ENCODE measurements around the gene ENO3.
A peak's percentile ranks its signal among the peaks of the same experiment; 100 is the strongest.

ENO3 gene

DNA sequence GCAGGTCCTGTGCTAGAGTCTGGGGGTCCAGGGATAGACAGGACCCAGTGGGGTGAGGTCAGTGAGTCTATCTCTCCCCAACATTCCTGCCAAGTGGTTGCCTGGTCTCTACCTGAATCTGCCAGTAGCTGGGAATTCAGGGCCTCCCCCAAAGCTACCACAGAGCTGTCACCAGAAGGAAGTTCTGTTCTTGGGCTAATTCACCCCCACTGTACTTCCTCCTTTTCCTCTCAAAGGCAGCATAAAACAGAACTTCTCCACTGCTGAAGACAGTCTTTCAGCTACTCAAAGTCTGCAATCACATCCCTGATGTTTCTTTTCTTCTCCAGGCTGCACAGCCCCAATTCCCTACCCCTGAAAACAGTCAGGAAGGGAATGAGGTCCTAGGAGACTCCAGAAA is 27.8 kb downstream of the ENO3 start:
- no peak for DNase-seq

DNA sequence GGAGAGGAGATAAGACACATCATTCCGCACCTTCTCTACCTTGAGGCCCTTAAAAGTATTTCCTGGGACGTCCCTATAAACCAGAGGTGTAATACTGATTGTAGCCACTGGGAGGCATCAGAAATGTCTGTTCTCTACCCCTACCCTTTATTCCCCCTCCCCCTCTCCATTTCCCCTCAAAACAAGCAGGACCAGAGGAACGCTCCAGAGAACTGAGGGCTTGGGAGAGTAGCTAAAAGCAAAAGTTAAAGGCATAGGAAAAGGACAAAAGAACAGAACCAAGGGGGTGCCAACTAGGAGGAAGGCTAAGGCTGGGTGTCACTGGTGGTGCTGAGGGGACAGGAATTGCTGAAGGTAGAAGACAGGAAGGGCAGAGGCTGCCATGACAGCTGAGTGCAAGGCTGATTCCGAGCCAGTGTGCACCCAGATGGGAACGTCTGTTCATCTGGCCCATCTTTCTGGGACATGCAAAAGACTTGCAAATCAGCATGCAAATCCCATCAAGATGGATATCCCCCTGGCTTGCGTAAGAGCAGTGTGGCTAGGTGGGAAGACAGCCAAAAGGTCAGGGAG is 29.8 kb downstream of the ENO3 start:
- peak; percentile 15 for DNase-seq

DNA sequence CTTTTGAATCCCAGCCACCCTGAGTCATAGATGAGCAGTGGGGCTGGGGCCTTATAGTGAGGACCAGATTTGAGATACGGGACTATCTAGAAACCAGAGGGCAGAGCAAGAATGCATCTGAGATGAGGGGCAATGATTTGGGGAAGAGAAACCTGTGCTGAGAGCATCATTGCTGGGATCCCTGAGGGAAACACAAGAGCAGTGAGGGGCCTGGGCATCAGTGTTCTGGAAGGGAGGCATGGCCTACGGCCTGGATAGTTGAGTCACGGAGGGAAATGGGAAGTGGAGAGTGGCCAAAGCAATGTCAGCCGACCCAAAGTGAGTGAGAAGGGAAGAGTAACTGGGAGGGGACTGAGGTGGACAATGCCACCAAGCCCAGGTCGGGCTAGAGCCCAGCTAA is 31.4 kb downstream of the ENO3 start:
- no peak for DNase-seq

DNA sequence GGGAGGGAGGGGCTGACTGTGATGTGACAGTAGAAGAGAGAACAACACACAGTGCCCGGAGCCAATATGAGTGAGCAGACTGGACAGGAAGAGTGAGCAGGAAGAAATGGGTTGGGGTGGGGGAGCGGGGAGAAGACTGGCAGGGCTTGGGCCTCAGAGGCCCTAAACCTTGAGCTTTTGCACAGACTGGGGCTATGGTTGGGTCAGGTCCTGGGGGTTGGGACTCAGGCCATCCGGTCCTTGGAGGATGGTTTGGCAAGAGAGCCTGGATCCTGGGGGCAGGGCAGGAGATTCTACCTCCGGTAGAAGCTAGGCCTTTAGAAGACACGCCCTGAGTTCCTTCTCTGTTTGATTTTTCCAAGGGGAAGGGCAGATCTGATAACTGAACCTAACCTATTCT is 35.5 kb downstream of the ENO3 start:
- DNase-seq: no peak

DNA sequence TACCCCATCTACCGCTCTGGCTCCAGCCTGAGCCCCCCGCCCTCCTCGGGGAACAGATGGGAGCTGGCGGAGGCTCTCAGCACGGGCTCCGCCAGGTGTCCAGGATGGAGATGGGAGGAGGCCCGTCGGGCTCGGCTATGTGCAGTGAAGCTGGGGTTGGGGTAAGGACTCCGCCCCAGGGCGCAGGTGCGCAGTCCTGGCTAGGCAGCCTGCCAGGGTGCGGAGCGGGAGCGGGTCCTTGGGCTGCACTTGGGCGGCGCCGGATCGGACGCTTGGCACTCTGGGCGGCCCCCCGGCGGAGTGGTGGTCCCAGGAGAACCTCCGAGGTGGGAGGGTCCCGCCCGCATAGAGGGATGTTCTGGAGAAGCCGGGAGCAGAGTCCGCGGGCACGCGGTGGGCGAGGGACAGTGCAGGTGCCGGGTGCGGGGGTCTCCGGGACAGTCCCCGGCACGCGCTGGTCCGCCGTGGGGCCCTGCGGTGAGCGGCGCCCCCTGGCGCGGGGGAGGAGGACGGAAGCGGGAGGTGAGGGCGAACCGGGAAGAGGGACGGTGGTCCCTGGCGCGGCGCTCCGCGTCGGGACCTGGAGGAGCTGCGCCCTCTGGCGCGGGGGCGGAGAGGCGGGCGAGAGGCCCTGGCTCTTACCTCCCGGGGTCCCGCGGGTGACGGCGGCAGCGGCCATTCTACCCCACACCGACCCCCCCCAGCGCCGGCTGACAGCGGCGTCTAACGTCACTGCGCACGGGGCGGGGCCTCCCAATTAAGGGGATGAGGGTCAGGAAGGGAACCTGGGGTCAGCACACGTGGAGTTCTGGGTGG is 36.2 kb downstream of the ENO3 start, which contains the start of gene CAMTA2:
TSS of gene CAMTA2 (minus strand) at position 725 of the 816 bp plus-strand sequence. CDS start 1,453 bp downstream, outside the sequence.
- DNase-seq: peak; percentile 70

DNA sequence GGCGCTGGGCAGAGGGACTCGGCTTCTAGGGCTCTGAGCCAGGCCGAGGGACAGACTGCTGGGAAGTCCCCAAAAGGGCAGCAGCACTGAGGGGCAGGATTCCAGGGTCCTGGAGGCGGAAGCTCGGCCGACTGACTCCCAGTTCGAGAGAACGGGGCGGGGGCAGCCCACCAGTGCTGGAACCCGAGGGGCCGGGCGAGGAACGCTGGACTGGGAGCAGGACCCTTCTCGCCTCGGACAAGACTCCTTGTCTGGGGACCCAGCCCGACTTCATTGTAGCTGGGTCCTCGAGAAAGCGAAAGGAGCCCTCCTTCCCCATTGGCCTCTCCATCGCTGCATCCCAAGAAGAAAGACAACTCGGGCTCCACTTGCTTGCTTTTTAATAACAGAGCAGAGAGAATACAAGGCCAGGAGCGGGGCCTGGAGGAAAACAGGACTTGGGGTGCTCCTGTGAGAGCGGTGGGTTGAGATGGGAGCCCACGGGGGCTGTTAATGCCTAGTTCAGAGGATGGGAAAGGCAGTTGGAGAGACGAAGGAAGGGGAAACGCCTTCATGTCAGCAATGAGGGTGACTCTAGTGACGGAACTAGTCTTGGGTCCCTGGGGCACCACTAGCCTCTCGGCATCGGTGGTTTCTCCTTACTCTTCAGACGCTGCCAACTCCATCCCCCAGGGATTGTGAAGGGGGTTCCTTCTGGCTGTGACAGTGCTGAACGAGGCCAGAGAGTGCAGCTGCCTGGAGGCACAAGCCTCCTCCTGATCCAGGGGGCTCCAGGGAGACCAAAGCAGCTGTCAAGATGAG is 37.0 kb downstream of the ENO3 start:
- DNase-seq: no peak

DNA sequence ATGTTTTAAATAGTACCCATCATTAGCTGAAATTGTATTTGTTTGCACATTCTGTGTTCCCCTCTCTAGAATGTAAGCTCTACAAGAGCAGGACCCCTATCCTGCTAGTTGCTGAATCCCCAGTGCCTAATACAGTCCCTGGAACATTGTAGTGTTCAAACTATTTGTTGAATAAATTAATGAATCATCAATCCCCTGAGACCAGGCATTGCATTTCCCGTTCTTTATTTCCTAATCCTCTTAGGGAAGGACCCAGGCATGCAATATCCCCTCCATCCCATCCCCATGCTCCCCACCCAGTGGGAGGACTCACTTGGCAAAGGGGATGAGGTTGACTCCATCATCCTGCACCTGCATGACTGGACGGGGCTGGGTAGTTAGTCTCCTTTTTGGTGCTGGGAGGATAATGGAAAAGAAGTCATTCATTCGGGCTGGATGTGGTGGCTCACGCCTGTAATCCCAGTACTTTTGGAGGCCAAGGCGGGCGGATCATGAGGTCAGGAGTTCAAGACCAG is 43.2 kb downstream of the ENO3 start:
- DNase-seq: no peak

DNA sequence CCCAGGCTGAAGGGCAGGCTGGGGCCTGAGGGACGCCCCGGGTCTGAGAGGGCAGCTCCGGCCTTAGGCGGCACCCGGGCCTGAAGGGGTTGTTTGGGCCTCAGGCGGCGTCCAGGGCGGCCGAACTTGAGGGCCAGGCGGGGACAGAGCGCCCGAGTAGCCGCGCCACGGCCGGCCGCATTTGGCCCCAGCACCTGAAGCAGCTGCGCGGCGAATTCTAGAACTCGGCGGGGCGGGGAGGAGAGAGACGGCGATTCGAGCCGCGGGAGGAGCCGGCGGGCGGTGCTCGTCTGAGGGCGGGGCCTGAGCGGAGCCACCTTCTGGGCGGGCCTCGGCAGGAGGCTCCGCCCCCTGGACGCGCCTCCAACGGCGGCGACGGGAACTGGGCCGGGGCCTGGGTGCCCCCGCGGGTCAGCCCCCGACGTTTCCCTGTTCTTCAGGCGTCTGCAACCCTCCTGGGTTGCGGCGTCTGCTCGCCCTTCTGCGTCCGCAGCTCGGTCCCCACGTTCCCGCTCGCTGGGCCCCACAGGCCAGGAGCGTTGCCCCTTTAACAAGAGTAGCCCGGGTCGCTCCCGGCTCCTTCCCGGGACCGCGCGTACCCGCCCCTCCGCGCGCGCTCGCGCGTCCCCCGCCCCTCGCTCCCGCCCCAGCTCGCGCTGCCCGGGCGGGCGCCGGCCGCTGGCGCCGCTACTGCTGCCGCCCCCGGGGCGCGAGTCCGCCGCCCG is 46.5 kb downstream of the ENO3 start, which contains the start of the genes INCA1 and KIF1C:
TSS of gene INCA1 (minus strand) at position 221 of the 725 bp plus-strand sequence. CDS start 3,085 bp downstream, outside the sequence.
TSS of gene KIF1C (plus strand) at position 649 of the 725 bp plus-strand sequence. CDS start 2,297 bp downstream, outside the sequence.
- DNase-seq: peak; percentile 87

DNA sequence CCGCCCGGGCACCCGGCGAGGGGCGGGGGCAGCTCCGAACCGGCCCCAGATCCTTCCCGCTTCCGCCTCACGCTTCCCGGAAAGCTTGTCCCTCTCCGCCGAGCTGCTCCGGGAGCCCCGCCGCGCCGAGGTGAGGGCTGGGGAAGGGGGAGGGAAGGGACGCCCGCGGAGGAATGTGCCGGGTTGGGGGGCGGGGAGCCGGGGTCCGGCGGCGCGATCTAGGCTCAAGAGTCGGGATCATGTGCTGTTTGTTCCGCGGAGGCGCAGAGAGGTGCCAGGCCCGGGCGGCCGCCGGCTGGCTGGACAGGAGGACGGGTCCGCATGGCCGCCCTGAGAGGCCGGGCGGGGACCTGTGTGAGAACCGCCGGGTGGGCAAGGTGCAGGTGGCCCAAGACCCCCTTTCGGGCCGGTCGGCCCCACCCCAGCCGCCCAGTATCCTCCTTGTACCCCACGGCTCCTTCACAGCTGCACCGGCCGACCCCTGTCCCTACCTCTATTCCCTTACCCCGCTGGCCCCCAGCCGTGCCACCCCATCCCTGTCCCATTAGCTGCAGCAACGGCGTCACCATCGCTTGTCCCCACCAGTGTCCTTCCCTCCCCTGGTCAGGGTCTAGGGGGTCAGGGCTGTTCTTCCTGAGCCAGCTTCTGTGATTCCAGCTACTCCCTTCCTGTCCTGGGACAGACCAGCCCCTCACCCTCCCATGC is 47.3 kb downstream of the ENO3 start:
- no peak for DNase-seq

DNA sequence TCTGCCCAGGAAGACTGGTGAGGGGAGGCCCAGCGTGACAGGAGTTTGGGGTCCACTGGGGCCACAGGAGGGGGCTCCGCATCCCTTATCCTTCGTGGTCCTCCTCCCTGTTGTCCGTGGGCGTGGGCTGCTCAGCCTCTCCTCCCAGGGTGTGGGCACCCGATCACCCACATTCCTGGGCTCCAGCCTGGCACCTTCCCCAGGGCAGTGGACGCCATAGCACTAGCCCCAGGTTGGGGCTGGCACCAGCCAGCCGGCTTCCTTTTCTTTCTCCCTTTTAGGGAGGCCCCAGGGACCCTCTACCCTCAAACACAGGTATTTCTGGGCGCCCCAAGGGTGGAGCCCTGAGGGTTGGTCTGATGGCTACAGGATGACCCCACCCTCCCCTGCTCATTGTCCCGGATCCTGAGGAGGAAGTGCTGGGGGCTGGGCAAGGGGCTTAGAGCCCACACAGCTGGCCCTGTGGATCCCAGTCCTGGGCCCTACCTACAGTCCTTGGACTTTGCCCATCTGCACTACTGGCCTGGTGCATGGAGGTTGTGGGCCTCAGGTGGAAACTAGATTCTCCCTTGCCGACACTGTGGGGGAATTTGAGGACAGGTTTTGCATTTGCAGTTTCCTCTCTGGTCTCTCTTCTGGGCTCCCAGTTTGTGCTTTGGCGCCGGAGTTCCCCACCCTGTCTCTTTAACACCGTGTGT is 48.0 kb downstream of the ENO3 start:
- no peak for DNase-seq

DNA sequence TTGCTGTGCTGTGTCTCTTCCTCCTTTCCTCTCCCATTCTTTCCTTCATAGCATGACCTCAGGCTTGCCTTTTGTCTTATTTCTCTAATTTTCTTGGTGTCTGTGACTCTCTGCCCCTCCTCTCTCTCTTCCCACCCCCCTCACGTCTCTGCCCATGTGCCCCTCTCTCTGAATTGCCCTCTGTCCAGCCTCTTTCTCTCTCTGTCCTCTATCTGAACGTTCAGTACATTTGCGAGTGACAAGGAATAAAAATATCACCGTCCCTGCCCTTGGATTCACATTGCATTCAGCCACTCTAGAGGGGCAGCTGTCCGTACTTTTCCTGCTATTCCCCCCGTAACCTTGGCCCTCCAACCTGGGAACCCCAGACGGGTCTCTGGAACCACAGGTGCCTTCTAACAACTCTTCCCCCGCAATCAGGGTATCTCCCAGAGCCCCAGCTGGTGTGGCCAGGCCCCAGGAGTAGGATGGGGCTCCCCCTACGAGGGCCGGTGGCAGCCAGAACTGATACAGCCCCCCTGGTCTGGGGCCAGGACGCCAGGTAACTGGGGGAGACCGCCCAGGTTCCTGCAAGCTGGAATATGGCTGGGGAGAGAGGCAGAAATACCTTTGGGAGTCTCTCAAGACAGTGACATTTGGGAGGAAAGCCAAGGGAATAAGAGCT is 48.6 kb downstream of the ENO3 start:
- DNase-seq: no peak

DNA sequence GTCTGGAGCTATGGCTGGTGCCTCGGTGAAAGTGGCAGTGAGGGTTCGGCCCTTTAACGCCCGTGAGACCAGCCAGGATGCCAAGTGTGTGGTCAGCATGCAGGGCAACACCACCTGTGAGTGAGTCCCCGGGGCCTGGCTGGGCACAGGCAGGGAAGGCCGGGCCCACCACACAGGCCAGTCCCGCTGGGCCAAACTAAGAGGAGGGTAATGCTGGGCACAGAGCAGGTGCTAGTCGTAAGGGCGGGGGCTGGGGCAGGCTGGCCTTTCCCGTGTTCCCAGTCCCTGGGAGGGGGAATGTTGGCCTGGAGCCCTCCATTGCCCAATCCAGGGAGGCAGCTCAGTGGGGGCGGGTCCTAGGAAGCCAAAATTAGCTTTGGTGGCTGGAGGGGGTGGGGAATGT is 49.3 kb downstream of the ENO3 start:
- DNase-seq: no peak

DNA sequence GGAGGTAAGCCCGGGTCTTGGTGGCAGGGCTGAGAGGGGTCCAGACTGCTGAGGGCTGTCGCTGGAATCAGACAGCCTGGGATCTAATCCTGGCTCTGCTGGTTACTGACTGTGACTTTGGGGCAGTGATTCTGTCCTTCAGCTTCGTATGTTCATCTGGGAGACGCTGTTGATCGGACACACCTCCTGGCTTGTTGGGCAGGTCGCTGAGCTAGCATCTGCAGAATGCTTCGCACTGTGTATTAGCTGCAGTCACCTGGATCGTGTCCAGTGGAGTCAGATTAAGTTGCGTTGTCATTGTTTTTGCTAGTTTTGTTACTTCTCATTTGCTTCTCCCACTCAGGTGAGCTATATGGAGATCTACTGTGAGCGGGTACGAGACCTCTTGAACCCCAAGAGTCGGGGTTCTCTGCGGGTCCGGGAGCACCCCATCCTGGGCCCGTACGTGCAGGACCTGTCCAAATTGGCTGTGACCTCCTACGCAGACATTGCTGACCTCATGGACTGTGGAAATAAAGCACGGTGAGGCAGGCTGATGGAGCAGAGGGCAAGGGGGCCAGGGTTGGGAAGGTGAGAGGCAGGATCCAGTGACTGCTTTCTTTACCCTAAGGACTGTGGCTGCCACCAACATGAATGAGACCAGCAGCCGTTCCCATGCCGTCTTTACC is 51.3 kb downstream of the ENO3 start:
- DNase-seq: no peak

DNA sequence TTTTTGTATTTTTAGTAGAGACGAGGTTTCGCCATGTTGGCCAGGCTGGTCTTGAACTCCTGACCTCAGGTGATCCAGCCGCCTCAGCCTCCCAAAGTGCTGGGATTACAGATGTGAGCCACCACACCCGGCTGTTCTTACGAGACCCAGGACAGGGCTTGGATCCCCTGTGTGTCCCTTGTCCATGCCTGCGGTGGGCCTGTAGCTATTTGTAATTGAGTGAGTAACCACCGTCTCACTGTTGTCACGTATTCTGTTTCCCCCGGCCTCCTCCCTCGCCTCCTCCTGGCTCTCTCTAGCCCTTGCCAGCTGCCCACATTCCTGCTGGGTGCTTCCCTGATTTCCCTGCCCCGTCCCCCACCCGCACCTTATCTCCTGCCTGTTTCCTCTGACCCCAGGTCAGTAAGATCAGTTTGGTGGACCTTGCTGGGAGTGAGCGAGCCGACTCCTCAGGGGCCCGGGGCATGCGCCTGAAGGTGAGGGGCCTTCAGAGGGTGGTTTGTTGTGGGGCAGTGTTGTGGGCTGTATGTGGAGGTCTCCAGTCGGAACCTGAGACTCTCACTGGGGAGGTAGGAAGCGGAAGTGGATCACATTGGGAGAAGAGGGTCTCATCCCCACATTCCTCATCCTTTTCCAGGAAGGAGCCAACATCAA is 52.4 kb downstream of the ENO3 start:
- no peak for DNase-seq

Measured in HCEC 1CT (cell line).